HG03103 (cell line): Measurements from ENCODE around the gene DPYD.

ENCODE experiments used
- ATAC-seq: cut with Tn5 transposase; IDR thresholded peaks from one replicate; pipeline ENCODE4 v1.9.1; 2021; ENCODE audit warnings: low read depth; ENCODE audit not compliant: unreplicated experiment

Gene DPYD

GRCh38 chr1:97073936-97074335 lies 846.9 kb downstream of the DPYD start:
- ATAC-seq: no peak

- ATAC-seq: no peak
These were observed 847.7 kb downstream of the DPYD start for GRCh38 chr1:97073169-97073568.

- no peak for ATAC-seq
These were observed 849.7 kb downstream of the DPYD start for GRCh38 chr1:97071173-97071572.

DNA sequence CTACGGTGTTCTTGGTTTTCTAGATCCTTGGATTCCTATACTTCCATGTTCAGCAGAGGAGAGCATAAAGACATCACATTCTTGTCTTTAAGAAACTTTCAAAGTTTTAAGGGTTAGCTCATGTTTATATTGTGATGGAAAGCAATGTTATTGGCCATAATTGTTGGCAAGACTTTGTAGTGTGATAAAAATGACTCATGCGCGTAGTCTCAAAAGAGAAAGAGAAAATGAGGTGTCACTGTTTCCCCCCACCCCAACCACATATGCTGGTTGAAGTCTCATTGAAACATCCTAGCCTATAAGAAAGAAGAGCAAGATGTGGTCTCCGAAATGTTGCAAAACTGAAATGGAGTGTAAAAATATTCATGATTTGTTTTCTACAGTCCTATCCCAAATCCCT lies 850.5 kb downstream of the DPYD start:
- ATAC-seq: no peak

GRCh38 chr1:97069312-97069711 lies 851.5 kb downstream of the DPYD start:
- ATAC-seq: no peak

GRCh38 chr1:97066860-97067259 lies 854.0 kb downstream of the DPYD start:
- no peak for ATAC-seq

DNA sequence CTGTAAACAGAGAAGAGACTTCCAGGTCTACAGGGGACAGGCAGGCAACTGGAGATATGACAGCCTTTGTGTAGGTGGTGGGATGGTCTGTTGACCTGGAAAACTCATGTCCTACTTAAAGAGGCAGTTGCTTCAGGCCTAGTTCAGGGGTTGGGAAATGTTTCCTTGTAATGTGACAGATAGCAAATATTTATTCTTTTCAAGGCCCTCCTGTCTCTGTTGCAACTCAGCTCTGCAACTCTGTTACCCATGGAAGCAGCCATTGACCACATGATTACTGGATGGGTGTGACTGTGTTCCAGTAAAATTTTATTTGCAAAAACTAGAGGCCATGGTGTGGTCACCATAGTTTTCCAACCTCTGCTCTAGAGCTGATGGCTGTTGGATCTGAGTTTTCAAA lies 857.3 kb downstream of the DPYD start:
- ATAC-seq: no peak

DNA sequence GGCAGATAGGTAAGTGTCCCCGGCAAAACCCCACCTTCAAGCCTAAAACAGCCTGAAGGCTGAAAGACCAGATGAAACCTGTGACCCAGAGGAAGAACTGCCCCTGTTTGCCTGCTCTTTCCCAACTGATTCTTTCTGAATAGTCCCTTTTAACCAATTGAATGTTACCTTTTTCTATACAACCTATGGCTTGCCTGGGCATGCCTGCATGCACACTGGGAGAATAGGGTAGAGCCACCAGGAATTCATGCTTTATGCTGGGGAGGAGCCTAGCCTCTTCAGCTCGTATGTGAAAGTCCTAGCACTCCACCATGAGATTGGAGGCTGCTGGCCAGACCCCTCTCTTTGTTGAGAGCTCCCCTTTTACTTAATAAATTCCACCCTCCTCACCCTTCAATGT lies 859.2 kb downstream of the DPYD start:
- no peak for ATAC-seq

- no peak for ATAC-seq
These were observed 864.4 kb downstream of the DPYD start for GRCh38 chr1:97056386-97056785.

DNA sequence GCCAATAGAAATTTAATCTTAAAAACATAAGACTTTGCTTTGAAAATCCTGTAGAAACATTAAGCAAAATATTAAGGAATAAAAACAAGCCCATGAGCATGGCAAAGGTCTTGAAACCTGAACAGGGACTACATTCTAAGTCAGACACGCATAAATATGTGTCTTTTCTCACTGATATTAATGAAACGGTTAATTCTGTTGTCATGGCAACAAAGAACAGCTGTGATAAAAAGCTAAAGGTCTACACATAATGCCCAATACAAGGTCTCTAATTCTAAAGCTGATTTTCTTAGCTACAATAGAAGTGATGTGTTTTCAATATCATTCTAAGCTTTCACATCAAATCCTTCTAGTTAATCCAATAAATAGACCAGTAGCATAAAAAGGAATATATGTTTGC lies 867.6 kb downstream of the DPYD start:
- no peak for ATAC-seq

DNA sequence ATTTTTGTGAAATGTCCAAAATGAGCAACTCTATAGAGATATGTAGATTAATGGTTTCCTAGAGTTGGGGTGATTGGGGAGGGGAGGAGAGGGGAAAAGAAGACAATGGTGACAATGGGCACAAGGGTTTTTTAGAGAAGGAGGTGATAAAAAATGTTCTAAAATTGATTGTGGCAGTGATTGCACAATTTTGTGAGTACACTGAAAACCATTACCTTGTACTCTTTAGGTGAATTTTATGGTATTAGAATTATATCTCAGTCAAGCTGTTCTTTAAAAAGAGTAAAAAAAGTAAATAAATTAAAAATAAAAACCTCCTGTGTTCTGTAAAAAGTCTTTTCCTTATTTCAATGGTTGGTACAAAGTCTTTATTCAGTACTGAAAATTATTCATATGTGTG lies 869.0 kb downstream of the DPYD start:
- ATAC-seq: no peak

- no peak for ATAC-seq
These were observed 870.3 kb downstream of the DPYD start for GRCh38 chr1:97050506-97050905.

GRCh38 chr1:97047421-97047793 lies 873.4 kb downstream of the DPYD start:
- no peak for ATAC-seq

- ATAC-seq: no peak
These were observed 873.9 kb downstream of the DPYD start for GRCh38 chr1:97046765-97047420.

GRCh38 chr1:97044159-97044760 lies 876.6 kb downstream of the DPYD start:
- ATAC-seq: no peak

DNA sequence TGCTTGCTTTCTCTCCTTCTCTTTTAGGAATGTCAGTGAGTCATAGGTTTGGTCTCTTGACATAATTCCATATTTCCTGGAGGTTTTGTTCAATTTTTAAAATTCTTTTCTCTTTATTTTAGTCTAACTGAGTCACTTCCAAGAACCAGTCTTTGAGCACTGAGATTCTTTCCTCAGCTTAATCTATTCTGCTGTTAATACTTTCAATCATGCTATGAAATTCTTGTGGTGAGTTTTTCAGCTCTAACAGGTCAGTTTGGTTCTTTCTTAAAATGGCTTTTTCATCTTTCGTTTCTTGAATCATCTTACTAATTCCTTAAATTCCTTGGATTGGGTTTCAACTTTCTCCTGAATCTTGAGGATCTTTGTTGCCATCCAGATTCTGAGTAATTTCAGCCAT lies 878.3 kb downstream of the DPYD start:
- ATAC-seq: no peak

DNA sequence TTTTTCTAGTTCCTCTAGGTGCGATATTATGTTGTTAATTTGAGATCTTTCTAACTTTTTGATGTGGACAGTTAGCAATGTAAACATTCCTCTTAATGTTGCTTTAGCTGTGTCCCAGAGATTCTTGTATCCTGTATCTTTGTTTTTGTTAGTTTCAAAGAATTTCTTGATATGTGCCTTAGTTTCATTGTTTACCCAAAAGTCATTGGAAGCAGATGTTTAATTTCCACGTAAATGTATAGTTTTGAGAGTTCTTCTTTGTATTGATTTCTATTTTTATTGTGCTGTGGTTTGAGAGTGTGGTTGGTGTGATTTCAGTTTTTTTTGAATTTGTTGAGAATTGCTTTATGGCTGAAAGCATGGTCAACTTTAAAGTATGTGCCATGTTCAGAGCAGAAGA lies 879.8 kb downstream of the DPYD start:
- no peak for ATAC-seq

DNA sequence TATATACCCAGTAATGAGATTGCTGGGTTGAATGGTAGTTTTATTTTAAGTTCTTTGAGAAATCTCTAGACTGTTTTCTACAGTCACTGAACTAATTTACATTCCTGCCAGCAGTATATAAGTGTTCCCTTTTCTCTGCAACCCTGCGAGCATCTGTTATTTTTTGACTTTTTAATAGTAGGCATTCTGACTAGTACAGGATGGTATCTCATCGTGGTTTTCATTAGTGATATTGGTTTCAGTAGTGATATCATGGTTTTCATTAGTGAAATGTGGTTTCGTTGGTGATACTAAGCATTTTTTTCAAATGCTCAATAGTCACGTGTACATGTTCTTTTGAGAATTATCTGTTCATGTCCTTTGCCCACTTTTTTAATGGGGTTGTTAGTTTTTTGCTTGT lies 882.4 kb downstream of the DPYD start:
- no peak for ATAC-seq

DNA sequence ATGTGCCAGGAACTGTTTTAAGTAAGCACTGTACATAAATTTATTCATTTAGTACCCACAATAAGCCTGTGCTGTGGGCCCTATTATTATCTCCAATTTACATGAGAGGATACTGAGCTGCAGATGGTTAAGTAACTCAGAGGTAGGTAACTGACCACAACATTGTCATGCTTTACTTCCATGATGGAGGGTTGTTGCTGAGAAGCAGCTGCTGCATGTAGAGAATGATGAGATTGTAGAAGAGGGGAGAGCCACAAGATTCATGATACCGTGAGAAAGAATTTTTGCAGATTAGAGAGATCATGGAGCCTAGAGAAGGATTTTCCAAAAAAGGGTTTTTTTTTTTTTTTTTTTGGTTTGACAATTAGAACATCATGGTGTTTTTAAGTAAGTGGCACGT lies 886.2 kb downstream of the DPYD start:
- no peak for ATAC-seq

- ATAC-seq: no peak
These were observed 886.9 kb downstream of the DPYD start for GRCh38 chr1:97033949-97034348.
